HCT116 (cell line): Measurements from ENCODE around the gene ITGA7.

Experiments used
- CEBPB ChIP-seq: IDR thresholded peaks from 2 replicates; pipeline ENCODE4 v1.6.1; 2012; ENCODE audit warnings: low read depth
- TF ChIP-seq, protein P1 (sequence below), 3 experiments: fragments of 200-600 bp in 1 of 3; sonication (generic) in 1 of 3; IDR thresholded peaks in 2 of 3; conservative IDR thresholded peaks in 1 of 3; 2 replicates each; pipeline ENCODE4 v1.5.1; 2012 to 2017; ENCODE audit warnings: low read depth in 2 of 3, low read length in 2 of 3, antibody characterized with exemption in 1 of 3, borderline replicate concordance in 1 of 3, control low read depth in 1 of 3, mild to moderate bottlenecking in 1 of 3, mixed read lengths in 1 of 3, mixed run types in 1 of 3, moderate library complexity in 1 of 3; ENCODE audit not compliant: insufficient read depth in 1 of 3

DNA sequence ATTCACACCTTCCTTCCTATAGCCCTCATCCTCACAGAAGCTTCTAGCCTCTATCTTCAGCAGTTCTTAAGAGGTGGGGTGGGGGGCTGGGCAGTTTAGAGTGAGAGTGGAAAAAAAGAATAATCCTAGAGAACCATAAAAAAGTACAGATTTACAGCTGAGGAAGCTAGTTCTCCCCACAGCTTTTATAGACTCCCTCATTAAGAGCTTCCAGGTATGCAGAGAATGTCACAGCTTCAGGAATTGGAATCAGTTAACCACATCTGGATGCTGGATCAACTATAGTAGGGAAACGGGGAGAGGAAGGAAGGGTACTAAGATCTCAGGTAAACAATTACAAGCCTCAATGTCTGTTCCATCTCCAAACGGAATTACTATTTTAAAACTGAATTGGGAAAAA is 47.5 kb upstream of the ITGA7 start:
- no peak for TF ChIP-seq CEBPB
- TF ChIP-seq, protein P1, sequence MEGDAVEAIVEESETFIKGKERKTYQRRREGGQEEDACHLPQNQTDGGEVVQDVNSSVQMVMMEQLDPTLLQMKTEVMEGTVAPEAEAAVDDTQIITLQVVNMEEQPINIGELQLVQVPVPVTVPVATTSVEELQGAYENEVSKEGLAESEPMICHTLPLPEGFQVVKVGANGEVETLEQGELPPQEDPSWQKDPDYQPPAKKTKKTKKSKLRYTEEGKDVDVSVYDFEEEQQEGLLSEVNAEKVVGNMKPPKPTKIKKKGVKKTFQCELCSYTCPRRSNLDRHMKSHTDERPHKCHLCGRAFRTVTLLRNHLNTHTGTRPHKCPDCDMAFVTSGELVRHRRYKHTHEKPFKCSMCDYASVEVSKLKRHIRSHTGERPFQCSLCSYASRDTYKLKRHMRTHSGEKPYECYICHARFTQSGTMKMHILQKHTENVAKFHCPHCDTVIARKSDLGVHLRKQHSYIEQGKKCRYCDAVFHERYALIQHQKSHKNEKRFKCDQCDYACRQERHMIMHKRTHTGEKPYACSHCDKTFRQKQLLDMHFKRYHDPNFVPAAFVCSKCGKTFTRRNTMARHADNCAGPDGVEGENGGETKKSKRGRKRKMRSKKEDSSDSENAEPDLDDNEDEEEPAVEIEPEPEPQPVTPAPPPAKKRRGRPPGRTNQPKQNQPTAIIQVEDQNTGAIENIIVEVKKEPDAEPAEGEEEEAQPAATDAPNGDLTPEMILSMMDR (IDR thresholded peaks at IDR 0.05 in 2 of 3, conservative IDR thresholded peaks at IDR 0.05 in 1 of 3; ENCODE audit: borderline replicate concordance in 1 of 3, insufficient read depth in 1 of 3, low read depth in 2 of 3, low read length in 2 of 3): no peak
